Ishikawa (cell line): Measurements from ENCODE around the gene GBF1.

Source experiments
- CEBPB ChIP-seq: IDR thresholded peaks from 2 replicates; pipeline ENCODE4 v1.6.1; 2012
- EP300 ChIP-seq: IDR thresholded peaks from 2 replicates; pipeline ENCODE4 v1.6.1; 2012; ENCODE audit warnings: borderline replicate concordance
- RAD21 ChIP-seq: IDR thresholded peaks from 2 replicates; pipeline ENCODE4 v1.6.1; 2012; ENCODE audit warnings: low read depth
- TAF1 ChIP-seq: IDR thresholded peaks from 2 replicates; pipeline ENCODE4 v1.6.1; 2012; ENCODE audit warnings: low read depth, mild to moderate bottlenecking
- TEAD4 ChIP-seq: IDR thresholded peaks from 2 replicates; pipeline ENCODE4 v1.6.1; 2012
- TF ChIP-seq, protein P1 (sequence below): IDR thresholded peaks from 2 replicates; pipeline ENCODE4 v1.6.1; 2012
- TF ChIP-seq, protein P2 (sequence below): IDR thresholded peaks from 2 replicates; pipeline ENCODE4 v1.6.1; 2012

DNA sequence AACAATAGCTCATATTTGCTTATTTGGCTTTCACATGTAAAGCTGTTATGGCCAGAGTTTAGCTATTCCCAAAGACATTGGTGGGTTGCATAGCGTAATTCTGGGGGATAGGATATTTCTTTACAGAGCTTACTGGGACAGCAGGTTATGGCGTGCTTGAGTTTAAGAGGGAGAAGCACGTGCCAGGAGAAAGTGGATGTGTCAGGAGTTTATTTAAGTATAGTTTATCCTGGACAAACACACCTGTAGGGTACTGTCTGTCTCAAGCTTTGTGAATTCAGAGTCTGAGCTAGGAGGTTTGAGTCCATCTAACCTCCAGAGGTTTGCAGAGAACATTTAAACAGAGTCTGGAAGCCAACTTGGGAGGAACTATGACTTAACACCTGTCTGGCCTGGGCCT is 21.3 kb downstream of the GBF1 start:
- TF ChIP-seq, protein P1, sequence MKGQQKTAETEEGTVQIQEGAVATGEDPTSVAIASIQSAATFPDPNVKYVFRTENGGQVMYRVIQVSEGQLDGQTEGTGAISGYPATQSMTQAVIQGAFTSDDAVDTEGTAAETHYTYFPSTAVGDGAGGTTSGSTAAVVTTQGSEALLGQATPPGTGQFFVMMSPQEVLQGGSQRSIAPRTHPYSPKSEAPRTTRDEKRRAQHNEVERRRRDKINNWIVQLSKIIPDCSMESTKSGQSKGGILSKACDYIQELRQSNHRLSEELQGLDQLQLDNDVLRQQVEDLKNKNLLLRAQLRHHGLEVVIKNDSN = no peak
- TF ChIP-seq TEAD4 = no peak
- TF ChIP-seq RAD21 = no peak
- TF ChIP-seq EP300 = no peak
- no peak for TF ChIP-seq CEBPB
- TF ChIP-seq, protein P2, sequence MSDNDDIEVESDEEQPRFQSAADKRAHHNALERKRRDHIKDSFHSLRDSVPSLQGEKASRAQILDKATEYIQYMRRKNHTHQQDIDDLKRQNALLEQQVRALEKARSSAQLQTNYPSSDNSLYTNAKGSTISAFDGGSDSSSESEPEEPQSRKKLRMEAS = no peak
- no peak for TF ChIP-seq TAF1
